Lung (tissue), 12 donors: ENCODE data around the gene FOXP1. TPM values are rescaled to one million over a fixed set of nuclear protein-coding genes. Genes with fewer than 3 reads are reported as not detected.

Experiments
- ATAC-seq: fragments of 200-7000 bp; cut with Tn5 transposase; one replicate; pipeline ENCODE4 v1.9.1; 2020; ENCODE audit warnings: moderate number of reproducible peaks; ENCODE audit not compliant: insufficient read depth, low FRiP score
- DNase-seq, 3 donors: peaks; one replicate each; pipeline ENCODE4 v3.0.0-alpha.2; 2013 to 2017
- H3K27ac ChIP-seq, 2 donors: one replicate each; pipeline ENCODE4 v1.5.1; 2013; ENCODE audit warnings: mild to moderate bottlenecking in 2 of 2, moderate library complexity in 2 of 2, control low read depth in 1 of 2, inconsistent platforms in 1 of 2, low read depth in 1 of 2, low read length in 1 of 2
- H3K27me3 ChIP-seq, 3 donors: one replicate each; pipeline ENCODE4 v1.5.1; 2013; ENCODE audit warnings: low read length in 2 of 3; ENCODE audit not compliant: control insufficient read depth in 3 of 3, insufficient read depth in 3 of 3
- H3K36me3 ChIP-seq, 4 donors: one replicate each; pipeline ENCODE4 v1.5.1; 2013; ENCODE audit warnings: low read length in 4 of 4, mild to moderate bottlenecking in 1 of 4, moderate library complexity in 1 of 4; ENCODE audit not compliant: control insufficient read depth in 4 of 4, insufficient read depth in 4 of 4
- H3K4me1 ChIP-seq, 5 donors: one replicate each; pipeline ENCODE4 v1.5.1; 2013; ENCODE audit warnings: low read length in 5 of 5, mild to moderate bottlenecking in 2 of 5, moderate library complexity in 1 of 5; ENCODE audit not compliant: control insufficient read depth in 5 of 5, insufficient read depth in 5 of 5
- H3K4me3 ChIP-seq: one replicate; pipeline ENCODE4 v1.5.1; 2013; ENCODE audit warnings: mild to moderate bottlenecking, control low read depth, moderate library complexity
- H3K9ac ChIP-seq, 2 donors: one replicate each; pipeline ENCODE4 v1.5.1; 2013; ENCODE audit warnings: low read length in 2 of 2, control low read depth in 1 of 2; ENCODE audit not compliant: insufficient read depth in 1 of 2
- H3K9me3 ChIP-seq, 4 donors: one replicate each; pipeline ENCODE4 v1.5.1; 2013; ENCODE audit warnings: low read length in 3 of 4, mild to moderate bottlenecking in 1 of 4, moderate library complexity in 1 of 4; ENCODE audit not compliant: control insufficient read depth in 4 of 4, insufficient read depth in 3 of 4
- CTCF ChIP-seq: IDR thresholded peaks from 2 replicates; pipeline ENCODE4 v1.5.1; 2012; ENCODE audit warnings: mild to moderate bottlenecking; ENCODE audit errors: control extremely low read depth, extremely low read depth
- WGBS, 2 donors: extraction: QIAGEN DNeasy Blood & Tissue Kit; methylation state at CpG; one replicate each; pipeline ENCODE4 v1.1.7; 2013; 5-methylcytosine and 5-hydroxymethylcytosine counted together
- polyA plus RNA-seq, 2 donors: library from polyadenylated mRNA; stranded (reverse); fragments of 200-250 nt; gene quantifications; one replicate each; pipeline ENCODE4 v1.2.1, GENCODE V29; 2013
- total RNA-seq, 2 donors: library from RNA; depleted of rRNA in 1 of 2; stranded (reverse); fragments of >200 nt in 1 of 2; gene quantifications; one replicate each; pipeline ENCODE4 v1.2.1, GENCODE V29; 2014 to 2021
- donor health status: control.
- donor health status: control.
- donor health status: Bipolar disorder and iron deficiency.
- donor health status: healthy.
- donor health status: DM: yes; HTN: yes; CAD: no.

Gene FOXP1
- total and polyA plus RNA-seq, 4 donors: 13.8 to 287 (median 73.9) TPM

GRCh38 chr3:71628522-71628921 is 45.0 kb upstream of the FOXP1 start:
- DNase-seq: no peak
- H3K27ac ChIP-seq: no peak overlapping the region

GRCh38 chr3:71625676-71626075 is 42.1 kb upstream of the FOXP1 start:
- ATAC-seq: no peak
- no peak for TF ChIP-seq CTCF
- no peak overlapping the region for H3K4me3 ChIP-seq
- peaks cover 0 to 2% (median 0%) of the 10 kb centered on the region in 3 donors for H3K27me3 ChIP-seq
- H3K36me3 ChIP-seq: no peaks in the 10 kb centered on the region
- H3K9me3 ChIP-seq: peaks cover 0 to 2% (median 0%) of the 10 kb centered on the region in 4 donors
- H3K9ac ChIP-seq: no peak overlapping the region
- DNase-seq: no peak
- no peak overlapping the region for H3K27ac ChIP-seq
- peaks cover 0 to 6% (median 0%) of the 10 kb centered on the region in 5 donors for H3K4me1 ChIP-seq

More at GRCh38 chr3:71628522-71628921, 45.0 kb upstream of the FOXP1 start:
- Histone ChIP-seq H3K4me3 (no peak overlapping the region), H3K9ac (no peak overlapping the region), H3K4me1 (peaks cover 0 to 6% (median 0%) of the 10 kb centered on the region in 5 donors), H3K36me3 (no peaks in the 10 kb centered on the region), H3K9me3 (peaks cover 0 to 2% (median 0%) of the 10 kb centered on the region in 4 donors), H3K27me3 (peaks cover 0 to 2% (median 0%) of the 10 kb centered on the region in 3 donors)
- WGBS, 2 donors: 66 to 83% methylated on average over 6 of the region's 6 CpGs
- ATAC-seq: no peak
- TF ChIP-seq CTCF: no peak

- H3K27me3 ChIP-seq: no peaks in the 10 kb centered on the region
- H3K4me1 ChIP-seq: no peaks in the 10 kb centered on the region
- DNase-seq (no peak), ATAC-seq (no peak)
- 71 to 86% methylated on average over 9 of the region's 9 CpGs for WGBS, 2 donors
- no peak for TF ChIP-seq CTCF
- no peak overlapping the region for H3K4me3 ChIP-seq
- no peak overlapping the region for H3K9ac ChIP-seq
- H3K36me3 ChIP-seq: no peaks in the 10 kb centered on the region
- H3K27ac ChIP-seq: no peak overlapping the region
- peaks cover 0 to 2% (median 0%) of the 10 kb centered on the region in 4 donors for H3K9me3 ChIP-seq
These were observed 38.5 kb upstream of the FOXP1 start for GRCh38 chr3:71621825-71622537.
